Stimulated activated CD4-positive, alpha-beta T cell treated with anti-CD3 and anti-CD28 coated beads, TNF-alpha, amount 100 ng/mL, for 24 hours (primary cell): Measurements from ENCODE around the gene PDE2A.

Experiments
- DNase-seq, 3 experiments: peaks; one replicate each; pipeline ENCODE4 v3.0.0-alpha.2; 2020; ENCODE audit warnings: low read depth in 3 of 3

The PDE2A gene

GRCh38 chr11:72704783-72705265 is 30.6 kb upstream of the PDE2A start:
- DNase-seq = no peak

DNA sequence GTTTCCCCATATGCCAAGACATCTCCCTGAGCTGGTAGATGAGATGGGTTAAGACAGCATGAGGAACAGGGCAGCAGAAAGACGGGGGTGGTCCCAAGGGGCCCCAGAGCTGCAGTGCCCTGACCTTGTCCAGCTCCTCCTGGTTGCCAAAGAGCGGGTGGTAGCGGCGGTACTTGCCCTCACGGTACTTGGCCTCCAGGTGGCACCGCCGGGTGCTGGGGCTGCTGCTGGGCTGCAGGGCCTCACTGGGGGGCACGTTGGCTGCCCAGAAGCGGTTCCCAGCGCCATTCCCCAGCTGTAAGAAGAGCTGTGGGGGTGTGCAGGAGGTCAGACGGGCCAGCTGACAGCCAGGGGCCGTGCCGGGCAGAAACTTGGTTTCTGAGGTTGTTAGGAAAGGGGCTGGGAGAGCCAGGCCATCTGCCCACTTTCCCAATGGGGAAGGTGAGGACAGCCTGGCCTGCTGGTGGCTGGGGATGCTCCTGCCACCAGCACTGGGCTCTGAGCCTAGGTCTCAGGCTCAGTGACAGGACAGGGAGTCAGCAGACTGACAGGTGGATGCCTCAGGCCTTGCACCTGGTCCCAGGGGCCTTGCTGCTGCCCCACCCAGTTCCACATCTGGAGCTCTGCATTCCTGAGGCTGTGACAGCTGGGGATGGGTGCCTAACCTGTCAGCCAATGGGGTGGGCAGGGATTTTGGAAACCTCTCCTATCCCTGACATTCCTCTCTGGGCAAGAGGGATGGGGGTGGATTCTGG is 30.0 kb upstream of the PDE2A start:
- DNase-seq = no peak

GRCh38 chr11:72703267-72704008 is 29.2 kb upstream of the PDE2A start:
- DNase-seq = no peak

DNA sequence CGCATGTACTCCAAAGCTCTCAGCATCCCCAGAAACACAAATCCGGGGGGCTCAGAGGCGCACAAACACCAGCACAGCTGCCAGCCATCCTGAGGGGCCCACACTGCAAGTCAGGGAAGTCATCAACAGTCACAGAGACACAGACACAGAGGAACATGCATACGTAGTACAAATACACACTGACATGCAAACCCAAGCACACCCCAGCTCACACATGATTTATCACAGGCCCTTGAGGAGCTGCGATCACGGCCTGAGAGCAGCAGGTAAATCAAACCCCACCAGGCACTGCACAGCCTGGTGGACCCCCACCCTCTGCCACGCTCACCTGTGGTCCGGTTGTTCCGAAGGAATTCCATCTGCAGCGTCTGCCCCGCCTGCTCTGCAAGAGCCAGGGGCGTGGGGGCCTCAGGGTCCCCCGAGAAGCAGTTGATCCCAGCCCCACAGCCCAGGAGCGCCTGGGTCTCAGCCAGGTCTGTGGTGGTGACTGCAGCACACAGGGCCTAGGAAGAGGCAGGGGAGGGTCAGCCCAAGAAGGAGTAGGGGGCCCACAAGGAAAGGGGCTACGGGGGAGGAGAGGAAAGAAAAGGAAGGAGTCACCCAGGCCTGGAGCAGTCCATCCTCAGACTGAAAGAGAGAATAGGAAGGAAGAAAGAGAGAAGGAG is 28.5 kb upstream of the PDE2A start:
- no peak for DNase-seq

- DNase-seq = no peak
These were observed 27.9 kb upstream of the PDE2A start for GRCh38 chr11:72702096-72702495.

- DNase-seq = no peak
These were observed 27.2 kb upstream of the PDE2A start for GRCh38 chr11:72701466-72701865.

DNA sequence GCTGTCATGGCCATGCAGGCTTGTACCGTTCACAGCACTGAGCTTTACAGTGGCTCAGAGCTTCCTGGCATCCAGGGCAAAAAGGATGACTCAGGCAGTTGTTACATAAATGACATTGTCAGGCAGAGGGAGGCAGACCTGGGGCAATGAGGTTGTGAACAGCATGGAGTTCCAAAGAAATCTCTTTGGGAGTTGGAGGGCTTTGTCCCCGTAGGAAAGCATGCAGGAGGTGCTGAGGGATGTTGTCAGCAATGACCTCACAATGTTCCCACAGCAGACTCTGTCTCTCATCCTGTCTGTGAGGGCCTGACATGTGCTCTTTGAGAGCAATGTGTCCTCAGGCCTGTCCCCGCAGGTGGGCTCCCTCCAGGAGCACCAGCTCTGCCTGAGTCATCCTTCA is 25.9 kb upstream of the PDE2A start:
- no peak for DNase-seq

DNA sequence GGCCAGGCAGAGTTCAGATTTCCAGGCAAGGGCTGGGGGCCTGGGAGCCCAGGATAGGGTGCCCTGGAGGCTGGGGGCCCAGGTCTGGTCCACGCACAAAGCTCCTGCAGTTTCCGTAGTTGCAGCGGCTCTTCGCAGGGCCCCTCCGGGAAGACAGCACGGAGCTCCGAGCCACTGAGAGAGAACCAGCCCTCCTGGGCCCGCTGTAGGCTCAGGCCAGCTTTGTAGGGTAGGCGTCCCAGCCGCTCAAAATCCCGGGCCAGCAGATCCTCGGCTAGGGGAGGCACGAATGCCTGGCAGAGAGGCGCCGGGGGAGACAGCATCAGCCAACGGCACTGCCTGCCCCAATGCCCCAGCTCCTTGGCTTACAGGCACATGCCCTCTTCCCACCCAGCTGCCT is 23.6 kb upstream of the PDE2A start:
- DNase-seq = no peak

DNA sequence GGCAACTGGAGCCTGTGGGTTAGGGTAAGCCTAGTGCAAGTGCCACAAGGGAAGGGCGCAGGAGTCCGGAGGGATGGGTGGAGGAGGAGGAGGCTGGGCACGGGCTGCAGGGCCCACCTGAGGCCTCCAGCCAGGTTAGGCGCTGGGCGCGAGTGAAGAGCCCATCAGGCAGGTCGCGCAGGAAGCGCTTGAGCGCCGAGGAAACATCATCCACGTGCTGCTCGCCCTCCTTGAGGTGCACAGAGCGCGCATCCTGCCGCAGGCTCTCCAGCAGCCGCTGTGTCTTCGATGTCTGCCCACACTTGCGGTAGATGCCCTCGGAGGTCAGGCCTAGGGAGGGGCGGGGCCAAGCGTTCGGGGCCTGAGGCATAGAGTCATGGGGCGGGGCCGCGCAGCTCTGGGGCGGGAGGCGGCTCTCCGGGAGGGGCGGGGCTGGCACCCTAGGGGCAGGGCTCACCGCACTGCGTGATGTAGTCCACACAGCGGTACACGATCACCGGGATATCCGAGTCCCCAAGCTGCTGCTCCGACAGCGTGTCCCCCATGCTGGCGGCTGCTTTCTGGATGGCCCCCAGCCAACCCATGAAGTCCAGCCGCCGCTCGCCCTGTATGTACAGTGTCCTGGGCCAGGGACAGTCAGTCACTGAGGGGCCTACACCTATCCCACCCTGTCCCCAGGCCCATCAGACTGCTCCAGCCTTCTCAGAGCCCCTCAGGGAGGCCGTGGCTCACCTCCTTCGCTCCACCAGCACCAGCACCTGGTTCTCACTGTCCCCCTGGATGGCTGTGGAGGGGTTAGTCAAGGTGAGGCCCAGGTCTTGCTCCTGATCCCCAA is 22.9 kb upstream of the PDE2A start:
- no peak for DNase-seq

GRCh38 chr11:72695354-72695753 is 21.1 kb upstream of the PDE2A start:
- no peak for DNase-seq

DNA sequence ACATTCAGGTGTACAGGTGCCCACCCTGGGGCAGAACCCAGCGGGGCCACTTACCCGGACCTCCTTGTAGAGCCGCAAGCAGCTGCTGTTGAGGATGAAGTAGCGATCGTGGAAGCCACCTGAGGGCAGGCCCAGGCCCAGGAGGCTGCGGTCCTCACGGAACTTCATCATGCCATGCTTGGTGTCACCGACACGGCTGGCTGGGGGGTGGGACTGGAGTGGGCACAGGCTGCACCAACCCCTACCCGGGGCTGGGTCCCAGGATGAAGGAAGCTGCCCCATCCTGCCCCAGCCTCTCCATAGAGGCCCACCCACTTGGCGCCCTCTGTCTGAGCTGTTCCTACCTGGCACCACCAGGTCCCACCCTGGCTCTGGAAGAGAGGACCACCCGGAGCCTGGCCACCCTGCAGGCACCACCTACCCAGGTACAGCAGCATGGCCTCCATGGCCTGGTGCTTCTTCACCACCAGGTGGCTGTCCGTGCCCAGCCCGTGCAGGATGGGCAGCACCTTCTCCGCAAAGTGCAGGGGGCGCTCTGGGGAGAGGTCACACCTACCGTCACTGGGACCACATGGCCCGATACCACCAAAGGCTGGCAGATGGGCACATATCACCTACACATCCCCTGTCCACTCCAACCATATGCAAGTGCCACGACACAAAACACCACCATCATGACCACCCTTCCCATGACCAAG is 19.2 kb upstream of the PDE2A start:
- DNase-seq = no peak

DNA sequence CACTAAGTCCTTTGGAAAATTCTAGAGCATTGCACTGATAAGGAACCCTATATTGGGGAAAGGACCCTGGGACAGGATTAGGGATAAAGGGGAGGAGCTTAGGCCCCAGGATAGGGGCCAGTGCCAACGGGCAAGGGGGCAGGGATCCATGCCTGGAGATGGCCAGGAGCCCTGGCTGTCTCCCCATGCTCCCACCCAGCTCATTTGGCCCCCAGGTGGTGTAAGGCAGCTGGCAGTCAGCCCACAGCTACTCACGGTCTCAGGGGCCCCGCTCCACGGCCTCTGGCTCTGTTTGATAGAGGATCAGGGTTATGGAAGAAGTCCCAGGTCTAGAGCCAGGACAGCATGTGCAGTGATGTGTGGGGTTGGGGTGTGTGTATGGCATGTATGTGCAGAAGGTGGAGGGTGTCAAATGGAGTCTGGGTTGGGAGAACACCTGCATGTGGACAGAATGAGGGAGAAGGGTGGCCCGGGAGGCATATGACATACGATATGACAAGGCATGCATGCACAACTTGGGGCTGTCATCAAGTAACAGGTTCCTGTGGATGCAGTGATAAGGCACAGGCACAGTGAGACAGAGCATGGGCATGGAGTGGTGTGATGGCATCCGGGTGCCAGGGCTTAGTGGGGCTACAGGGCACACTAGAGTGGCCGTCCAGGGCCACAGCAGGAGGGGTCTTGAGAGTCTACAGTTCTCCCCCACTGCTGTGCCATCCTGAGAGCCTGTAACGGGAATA is 18.4 kb upstream of the PDE2A start:
- DNase-seq = no peak

DNA sequence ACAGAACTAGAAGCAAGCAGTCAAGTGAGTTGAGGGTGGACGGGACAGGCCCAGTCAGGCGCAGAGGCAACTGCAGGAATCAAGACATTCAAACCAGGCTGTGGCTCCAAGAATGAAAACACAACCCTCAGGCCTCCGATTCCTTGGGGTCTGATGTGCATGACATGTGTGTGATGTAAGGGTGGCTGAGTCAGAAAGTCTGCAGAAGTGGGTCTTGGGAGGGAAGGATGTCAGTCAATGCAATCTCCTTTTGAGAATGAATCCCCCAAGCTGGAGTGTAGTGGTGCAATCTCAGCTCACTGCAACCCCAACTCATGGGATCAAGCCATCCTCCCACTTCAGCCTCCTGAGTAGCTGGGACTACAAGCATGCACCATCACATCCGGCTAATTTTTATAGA is 15.9 kb upstream of the PDE2A start:
- no peak for DNase-seq

DNA sequence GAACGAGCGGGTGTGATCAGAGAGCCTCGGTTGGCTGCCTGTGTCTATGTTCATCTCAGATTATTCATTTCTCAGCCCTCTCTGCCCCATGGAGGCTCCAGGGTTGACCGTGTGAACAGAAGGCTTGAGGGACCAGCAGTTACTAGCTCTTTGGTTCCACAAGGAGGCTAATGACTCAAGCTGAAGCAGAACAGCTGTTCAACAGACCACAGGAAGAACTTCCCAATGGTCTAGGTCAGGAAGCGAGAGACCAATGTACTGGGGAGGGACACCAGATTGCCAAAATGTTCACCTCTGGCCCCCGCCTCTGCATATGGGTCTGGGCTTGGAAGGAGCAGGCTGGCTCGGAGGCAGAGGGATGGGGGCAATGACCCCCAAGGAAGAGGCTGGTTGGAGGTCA is 14.7 kb upstream of the PDE2A start:
- no peak for DNase-seq

DNA sequence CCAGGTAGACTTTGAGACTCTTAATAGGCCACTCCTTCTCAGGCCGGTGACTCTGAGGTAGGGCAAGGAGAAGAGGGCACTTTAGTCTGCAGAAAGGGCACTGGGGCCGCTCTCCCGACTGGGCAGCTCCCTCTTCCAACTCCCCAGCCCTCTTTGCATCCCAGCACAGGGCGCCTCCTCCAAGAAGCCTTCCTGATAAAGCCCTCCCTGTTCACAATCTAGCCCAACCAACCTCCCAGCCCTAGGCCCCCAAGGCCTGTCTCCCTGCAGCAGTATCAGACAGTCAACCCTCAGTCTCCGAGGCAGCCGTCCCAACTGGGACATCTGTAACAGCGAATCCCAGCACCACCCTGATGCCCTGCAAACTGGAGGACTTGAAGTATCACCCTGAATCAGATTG is 14.3 kb upstream of the PDE2A start:
- DNase-seq = no peak

DNA sequence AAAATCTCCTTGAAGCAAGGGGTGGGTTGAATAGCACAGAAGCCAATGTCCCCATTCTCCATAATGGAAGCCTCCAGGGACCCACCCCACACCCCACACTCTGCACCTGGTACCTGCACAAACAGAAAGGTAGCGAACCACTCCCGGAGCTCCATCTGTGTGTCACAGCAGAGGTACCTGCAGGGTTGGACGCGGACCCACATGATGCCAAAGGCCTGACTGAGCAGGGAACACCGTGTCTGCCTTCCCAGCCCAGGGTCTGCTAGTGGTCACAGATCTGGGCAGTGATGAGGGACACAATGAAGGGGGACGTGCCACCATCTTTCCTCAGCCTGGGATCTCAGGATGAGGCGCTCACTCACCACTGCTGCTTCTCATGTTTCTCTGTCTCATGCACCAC is 13.1 kb upstream of the PDE2A start:
- DNase-seq = no peak

GRCh38 chr11:72686639-72687220 is 12.5 kb upstream of the PDE2A start:
- DNase-seq = no peak

DNA sequence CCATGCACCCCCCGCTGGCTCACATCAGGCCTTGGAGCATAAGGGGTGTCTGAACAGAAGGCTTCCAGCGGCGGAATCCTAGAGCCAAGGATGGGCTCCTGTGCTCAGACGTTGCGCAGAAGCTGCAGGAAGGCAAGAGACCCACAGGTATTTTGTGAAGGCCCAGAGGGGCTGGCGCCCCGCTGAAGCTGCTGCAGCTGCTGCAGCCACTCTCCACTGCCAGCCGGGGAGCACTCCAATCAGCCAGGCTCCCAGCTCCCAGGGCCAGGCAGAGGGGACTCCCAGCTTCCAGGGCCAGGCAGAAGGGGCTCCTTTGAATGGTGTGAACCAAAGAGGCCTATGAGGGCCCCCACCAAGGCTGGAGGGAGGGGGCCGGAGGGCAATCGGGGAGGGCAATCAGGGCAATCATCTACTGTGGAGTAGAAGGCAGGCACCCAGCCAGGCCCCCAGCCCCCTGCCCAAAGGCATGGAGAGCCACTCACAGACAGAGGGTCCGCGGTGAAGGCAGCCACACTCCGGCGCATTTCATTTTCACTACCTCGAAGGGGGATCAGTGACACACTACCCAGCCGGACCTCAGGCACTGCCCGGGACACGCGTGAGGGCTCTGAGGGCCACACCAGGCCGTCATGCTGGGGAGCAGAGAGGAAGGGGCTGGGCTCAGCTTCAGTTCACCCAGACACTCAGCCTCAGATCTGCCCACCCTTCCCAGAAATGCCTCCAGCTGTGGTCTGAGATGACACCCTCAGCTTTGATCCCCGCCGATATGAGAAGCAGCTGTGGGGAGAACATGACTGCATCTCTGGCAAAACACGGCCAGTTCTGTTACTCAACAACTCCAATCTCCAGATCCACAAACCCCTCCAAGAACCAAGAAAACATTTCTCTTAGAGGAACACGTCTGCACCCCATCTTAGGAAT is 11.6 kb upstream of the PDE2A start:
- peak in 2 of 3 experiments; percentile 31 to 45 for DNase-seq
